B cell (primary cell): ENCODE data around the gene TSPAN18. TPM values are rescaled to one million over a fixed set of nuclear protein-coding genes. Genes with fewer than 3 reads are reported as not detected.

Experiments used
- ATAC-seq: fragments of 200-7000 bp; cut with Tn5 transposase; one replicate; pipeline ENCODE4 v1.10.0; 2021; ENCODE audit warnings: low read depth, mild to moderate bottlenecking, moderate number of reproducible peaks, moderate library complexity
- CTCF ChIA-PET: fragments of 350-600 bp; sonication (Branson Sonifier 250); formaldehyde crosslinking; loops from one replicate; lab custom pipeline; 2021; ENCODE audit warnings: antibody characterized with exemption, inconsistent platforms; lab: Charles Lee
- POLR2A ChIA-PET: fragments of 350-600 bp; sonication (Branson Sonifier 250); formaldehyde crosslinking; loops from one replicate; lab custom pipeline; 2021; ENCODE audit warnings: antibody characterized with exemption; lab: Charles Lee
- DNase-seq: peaks from one replicate; pipeline ENCODE4 v3.0.0; 2013
- H2AFZ ChIP-seq: 2 replicates; pipeline ENCODE4 v1.6.1; 2012; ENCODE audit warnings: mild to moderate bottlenecking, low read depth, low read length; ENCODE audit not compliant: insufficient read depth, poor library complexity, severe bottlenecking
- H3K27ac ChIP-seq, 2 donors: 1 replicate in 1 of 2; 2 replicates in 1 of 2; pipeline ENCODE4 v1.5.1; 2012 to 2013; ENCODE audit warnings: low read length in 2 of 2, mild to moderate bottlenecking in 2 of 2, moderate library complexity in 1 of 2
- H3K27me3 ChIP-seq, 4 experiments: fragments of 200-600 bp in 1 of 4; sonication (generic) in 1 of 4; replicated peaks in 1 of 4; 1 replicate in 2 of 4; 2 replicates in 2 of 4; pipeline versions ENCODE4 v1.6.1 to v1.7.0; 2013 to 2016; ENCODE audit warnings: low read length in 3 of 4, mild to moderate bottlenecking in 2 of 4, mixed read lengths in 1 of 4, moderate library complexity in 1 of 4; ENCODE audit not compliant: insufficient read depth in 4 of 4, control insufficient read depth in 3 of 4; ENCODE audit errors: control extremely low read depth in 1 of 4
- H3K36me3 ChIP-seq, 2 experiments: replicated peaks in 1 of 2; 1 replicate in 1 of 2; 2 replicates in 1 of 2; pipeline versions ENCODE4 v1.6.1 to v1.7.1; 2013; ENCODE audit warnings: low read length in 1 of 2; ENCODE audit not compliant: insufficient read depth in 2 of 2, control insufficient read depth in 1 of 2; ENCODE audit errors: control extremely low read depth in 1 of 2, extremely low read depth in 1 of 2
- H3K4me1 ChIP-seq, 2 donors: fragments of 200-600 bp in 1 of 2; sonication (generic) in 1 of 2; 1 replicate in 1 of 2; 2 replicates in 1 of 2; pipeline versions ENCODE4 v1.5.1 to v1.6.1; 2013 to 2017; ENCODE audit warnings: low read length in 2 of 2; ENCODE audit not compliant: control insufficient read depth in 2 of 2, insufficient read depth in 2 of 2
- H3K4me2 ChIP-seq: replicated peaks from 2 replicates; pipeline ENCODE3; 2012; ENCODE audit warnings: mild to moderate bottlenecking, low read depth, low read length; ENCODE audit not compliant: poor library complexity, severe bottlenecking
- H3K4me3 ChIP-seq, 5 experiments: fragments of 200-600 bp in 1 of 5; sonication (generic) in 1 of 5; 1 replicate in 3 of 5; 2 replicates in 2 of 5; pipeline versions ENCODE4 v1.5.1 to v1.7.0; 2011 to 2016; ENCODE audit warnings: low read length in 4 of 5, mild to moderate bottlenecking in 4 of 5, low read depth in 2 of 5, control low read depth in 1 of 5, moderate library complexity in 1 of 5; ENCODE audit not compliant: insufficient read depth in 1 of 5; ENCODE audit errors: control extremely low read depth in 1 of 5, extremely low read depth in 1 of 5
- H3K79me2 ChIP-seq: fragments of 200-600 bp; sonication (generic); one replicate; pipeline ENCODE4 v1.6.0; 2016; ENCODE audit warnings: low read length; ENCODE audit not compliant: control insufficient read depth, insufficient read depth
- H3K9ac ChIP-seq: fragments of 200-600 bp; sonication (generic); 2 replicates; pipeline ENCODE4 v1.6.1; 2017; ENCODE audit warnings: mild to moderate bottlenecking, low read length, moderate library complexity
- H3K9me3 ChIP-seq, 3 donors: one replicate each; pipeline versions ENCODE4 v1.6.1 to v1.7.1; 2013; ENCODE audit warnings: low read length in 2 of 3; ENCODE audit not compliant: control insufficient read depth in 2 of 3, insufficient read depth in 1 of 3; ENCODE audit errors: control extremely low read depth in 1 of 3
- H4K20me1 ChIP-seq: 2 replicates; pipeline ENCODE4 v1.6.0; 2012; ENCODE audit warnings: mild to moderate bottlenecking, low read length; ENCODE audit not compliant: insufficient read depth, control insufficient read depth, poor library complexity, severe bottlenecking
- H3K27ac Mint-ChIP-seq: one replicate; pipeline ENCODE4 v1.8.0; 2021; ENCODE audit warnings: mixed read lengths
- H3K27me3 Mint-ChIP-seq: one replicate; pipeline ENCODE4 v1.8.0; 2021; ENCODE audit warnings: mixed read lengths
- H3K4me1 Mint-ChIP-seq: one replicate; pipeline ENCODE4 v1.8.0; 2021; ENCODE audit warnings: mixed read lengths
- H3K4me3 Mint-ChIP-seq: one replicate; pipeline ENCODE4 v1.8.0; 2021; ENCODE audit warnings: mixed read lengths
- H3K9me3 Mint-ChIP-seq: one replicate; pipeline ENCODE4 v1.8.0; 2022; ENCODE audit warnings: mixed read lengths; ENCODE audit not compliant: insufficient read depth
- CTCF ChIP-seq: fragments of 200-600 bp; IDR thresholded peaks from one replicate; pipeline ENCODE4 v1.8.0; 2022; ENCODE audit warnings: antibody characterized with exemption, mild to moderate bottlenecking
- EZH2 ChIP-seq: IDR thresholded peaks from 2 replicates; pipeline ENCODE4 v1.6.1; 2012; ENCODE audit warnings: borderline replicate concordance, low read depth, mild to moderate bottlenecking, moderate library complexity, low read length; ENCODE audit not compliant: insufficient read depth, poor library complexity, severe bottlenecking
- WGBS: methylation state at CpG from one replicate; pipeline ENCODE4 v1.1.5; 2013; ENCODE audit warnings: missing lambda C conversion rate; ENCODE audit not compliant: insufficient coverage; 5-methylcytosine and 5-hydroxymethylcytosine counted together
- intact Hi-C: fragments of 100-400 bp; cut with micrococcal nuclease; formaldehyde crosslinking; loops from one replicate; pipeline ENCODE4 v1.10.0; 2022
- polyA plus RNA-seq: library from polyadenylated mRNA; depleted of rRNA; stranded (reverse); fragments of >200 nt; gene quantifications from 2 replicates; pipeline ENCODE4 v1.2.3, GENCODE V29; 2012
- total RNA-seq, 2 donors: library from RNA; stranded (reverse); fragments of 120-200 nt in 1 of 2; gene quantifications; 1 replicate in 1 of 2; 2 replicates in 1 of 2; pipeline versions ENCODE4 v1.2.3 to v1.2.4, GENCODE V29; 2013 to 2022

The TSPAN18 gene
- total and polyA plus RNA-seq, 2 donors (not counting 1 experiment from before 2014, with no cell fraction given), result 0.75 to 2.0 TPM

- intact Hi-C loops, result loop anchor here (2.0 to 10.0 kb wide), 3 partner anchors 50 to 443 kb away; no protein-coding TSS in a partner anchor
- ChIA-PET POLR2A (no interaction called here), CTCF (interaction anchor here (0.6 kb wide), 2 partner anchors 49 to 1985 kb away, joined by 3 to 4 read pairs; no protein-coding TSS in a partner anchor)
- Mint-ChIP-seq H3K4me1 (peaks cover 19% of the 10 kb centered on the region), H3K4me3 (peak overlapping the region; percentile 88), H3K27me3 (peaks cover 21% of the 10 kb centered on the region), H3K9me3 (no peaks in the 10 kb centered on the region), H3K27ac (peak overlapping the region; percentile 80)
- no peaks in the 10 kb centered on the region for H3K9me3 ChIP-seq
- H3K9ac ChIP-seq, result peak overlapping the region; percentile 83
- H3K27me3 ChIP-seq, result peaks cover 0 to 19% (median 10%) of the 10 kb centered on the region in 4 experiments
- no peaks in the 10 kb centered on the region for H3K36me3 ChIP-seq
- peaks cover 14 to 18% of the 10 kb centered on the region in 2 donors for H3K4me1 ChIP-seq
- DNase-seq, result peak; percentile 78
- no peaks in the 10 kb centered on the region for H4K20me1 ChIP-seq
- peak overlapping the region in 1 of 2 donors; percentile 15 for H3K27ac ChIP-seq
- peak overlapping the region in 4 of 5 experiments; percentile 65 to 84 (median 66) for H3K4me3 ChIP-seq
- no peak for TF ChIP-seq EZH2
- peak; percentile 98 for TF ChIP-seq CTCF
- 1% methylated on average over 56 of the region's 70 CpGs for WGBS
- H2AFZ ChIP-seq, result peak overlapping the region; percentile 93
- peak overlapping the region; percentile 100 for H3K4me2 ChIP-seq
- H3K79me2 ChIP-seq, result no peaks in the 10 kb centered on the region
- ATAC-seq, result peak; percentile 74
Observed at GRCh38 chr11:44727373-44728287, 868 bp downstream of the TSPAN18 start.
